Endothelial cell of umbilical vein (primary cell): ENCODE data around the gene KIF5C. TPM values are rescaled to one million over a fixed set of nuclear protein-coding genes. Genes with fewer than 3 reads are reported as not detected.

Experiments
- BruUV-seq: library from RNA; stranded (reverse); fragments of 400-500 nt; replicated peaks from 2 replicates; lab custom pipeline; 2021; lab: Mats Ljungman, UMichigan
- CTCF ChIA-PET: fragments of 300-600, 350-600 bp; sonication (Branson Sonifier 250); formaldehyde crosslinking; loops from one replicate; lab custom pipeline; 2021; ENCODE audit warnings: antibody characterized with exemption, inconsistent platforms; lab: Charles Lee
- POLR2A ChIA-PET: fragments of 300-600, 350-600 bp; sonication (Branson Sonifier 250); formaldehyde crosslinking; loops from one replicate; lab custom pipeline; 2021; ENCODE audit warnings: antibody characterized with exemption, inconsistent platforms; lab: Charles Lee
- DNase-seq: peaks from one replicate; pipeline ENCODE4 v3.0.0-alpha.2; 2011; ENCODE audit warnings: low read depth, low spot score
- FAIRE-seq: peaks from 2 replicates; lab custom pipeline; 2011; peaks lifted over from hg19 to GRCh38; lab: Jason Lieb, UNC
- H2AFZ ChIP-seq: 2 replicates; pipeline ENCODE4 v1.6.0; 2012; ENCODE audit warnings: low read depth, low read length, control low read depth, inconsistent platforms
- H3K27ac ChIP-seq: 2 replicates; pipeline ENCODE4 v1.5.1; 2011; ENCODE audit warnings: low read depth, mild to moderate bottlenecking, control low read depth, low read length, moderate library complexity; ENCODE audit not compliant: insufficient read depth
- H3K27me3 ChIP-seq, 2 experiments: 2 replicates each; pipeline versions ENCODE4 v1.6.0 to v1.6.1; 2011; ENCODE audit warnings: low read length in 2 of 2, mixed read lengths in 1 of 2; ENCODE audit not compliant: control insufficient read depth in 2 of 2, insufficient read depth in 2 of 2
- H3K36me3 ChIP-seq, 2 experiments: 2 replicates in 1 of 2; 3 replicates in 1 of 2; pipeline ENCODE4 v1.5.1; 2011; ENCODE audit warnings: low read length in 2 of 2, mild to moderate bottlenecking in 1 of 2, moderate library complexity in 1 of 2; ENCODE audit not compliant: control insufficient read depth in 2 of 2, insufficient read depth in 2 of 2; ENCODE audit errors: extremely low read depth in 1 of 2
- H3K4me1 ChIP-seq: 3 replicates; pipeline ENCODE4 v1.5.1; 2011; ENCODE audit warnings: mild to moderate bottlenecking, low read length; ENCODE audit not compliant: control insufficient read depth, insufficient read depth; ENCODE audit errors: extremely low read depth
- H3K4me2 ChIP-seq: 2 replicates; pipeline ENCODE4 v1.6.1; 2011; ENCODE audit warnings: low read length, control low read depth, mixed read lengths; ENCODE audit not compliant: insufficient read depth
- H3K4me3 ChIP-seq, 3 experiments: fragments of 200-600 bp in 1 of 3; sonication (generic), shearing (Covaris generic) in 1 of 3; replicated peaks in 1 of 3; 2 replicates each; pipeline ENCODE4 v1.5.1; 2011 to 2016; ENCODE audit warnings: control low read depth in 3 of 3, low read length in 3 of 3, mild to moderate bottlenecking in 2 of 3, inconsistent platforms in 1 of 3, low read depth in 1 of 3, moderate library complexity in 1 of 3; ENCODE audit not compliant: insufficient read depth in 1 of 3
- H3K79me2 ChIP-seq: 2 replicates; pipeline ENCODE4 v1.6.0; 2012; ENCODE audit warnings: low read length, inconsistent platforms; ENCODE audit not compliant: control insufficient read depth, insufficient read depth
- H3K9ac ChIP-seq: replicated peaks from 2 replicates; pipeline ENCODE3; 2011; ENCODE audit warnings: low read length, control low read depth; ENCODE audit not compliant: insufficient read depth; ENCODE audit errors: extremely low read depth
- H3K9me1 ChIP-seq: replicated peaks from 3 replicates; pipeline ENCODE4 v1.6.0; 2011; ENCODE audit warnings: mild to moderate bottlenecking, low read length; ENCODE audit not compliant: control insufficient read depth, insufficient read depth; ENCODE audit errors: extremely low read depth
- H3K9me3 ChIP-seq: replicated peaks from 2 replicates; pipeline ENCODE4 v1.5.1; 2012; ENCODE audit warnings: low read length, inconsistent platforms; ENCODE audit not compliant: control insufficient read depth, insufficient read depth
- H4K20me1 ChIP-seq: replicated peaks from 2 replicates; pipeline ENCODE3; 2011; ENCODE audit warnings: mild to moderate bottlenecking, low read length; ENCODE audit not compliant: control insufficient read depth, insufficient read depth; ENCODE audit errors: extremely low read depth
- CTCF ChIP-seq, 2 donors: IDR thresholded peaks; 1 replicate in 1 of 2; 2 replicates in 1 of 2; pipeline ENCODE4 v1.5.1; 2011; ENCODE audit warnings: low read length in 2 of 2, mild to moderate bottlenecking in 2 of 2, moderate library complexity in 2 of 2, control low read depth in 1 of 2, inconsistent platforms in 1 of 2, low read depth in 1 of 2; ENCODE audit not compliant: insufficient read depth in 1 of 2; ENCODE audit errors: extremely low read depth in 1 of 2
- EZH2 ChIP-seq: IDR thresholded peaks from 2 replicates; pipeline ENCODE4 v1.6.1; 2012; ENCODE audit warnings: borderline replicate concordance, low read depth, mild to moderate bottlenecking, moderate library complexity, low read length, inconsistent platforms; ENCODE audit not compliant: severe bottlenecking
- FOS ChIP-seq: IDR thresholded peaks from 2 replicates; pipeline ENCODE4 v1.6.1; 2011; ENCODE audit warnings: mild to moderate bottlenecking, low read length, moderate library complexity, borderline replicate concordance; ENCODE audit not compliant: insufficient read depth
- GATA2 ChIP-seq: IDR thresholded peaks from 2 replicates; pipeline ENCODE4 v1.7.0; 2011; ENCODE audit warnings: low read depth, mild to moderate bottlenecking, moderate library complexity, mixed read lengths, low read length; ENCODE audit not compliant: insufficient read length, insufficient read depth
- JUN ChIP-seq: IDR thresholded peaks from 2 replicates; pipeline ENCODE4 v1.6.1; 2011; ENCODE audit warnings: borderline replicate concordance, low read depth; ENCODE audit not compliant: insufficient read length, insufficient read depth
- MAX ChIP-seq: IDR thresholded peaks from 2 replicates; pipeline ENCODE4 v1.6.1; 2011; ENCODE audit not compliant: insufficient read depth, insufficient read length
- MYC ChIP-seq: IDR thresholded peaks from one replicate; pipeline ENCODE4 v1.6.1; 2011; ENCODE audit warnings: mild to moderate bottlenecking, low read depth, low read length
- POLR2A ChIP-seq: IDR thresholded peaks from 2 replicates; pipeline ENCODE4 v1.6.1; 2012; ENCODE audit warnings: low read depth, mild to moderate bottlenecking, control low read depth, low read length
- POLR2AphosphoS5 ChIP-seq: IDR thresholded peaks from 2 replicates; pipeline ENCODE4 v1.6.1; 2012; ENCODE audit warnings: low read depth, mild to moderate bottlenecking, control low read depth, low read length, moderate library complexity; ENCODE audit not compliant: insufficient read depth
- dilution Hi-C: fragments of 300-500 bp; cut with MboI; formaldehyde crosslinking; loops from one replicate; pipeline ENCODE4 v1.15.0; 2019; ENCODE audit warnings: low sequenced_read_pairs; ENCODE audit not compliant: extremely low pct_ligation_motif_present
- intact Hi-C: fragments of 100-400 bp; cut with micrococcal nuclease; formaldehyde crosslinking; loops from one replicate; pipeline ENCODE4 v1.10.0; 2022
- polyA plus RNA-seq, 4 experiments: library from polyadenylated mRNA; depleted of rRNA in 3 of 4; stranded (reverse) in 3 of 4; unstranded in 1 of 4; fragments of >200 nt; gene quantifications; 2 replicates each; pipeline versions ENCODE4 v1.2.1 to v1.2.3, GENCODE V29; 2011 to 2012; ENCODE audit warnings: missing spikeins in 1 of 4
- total RNA-seq: library from RNA; stranded (reverse); gene quantifications from 2 replicates; pipeline ENCODE4 v1.2.3, GENCODE V29; 2021

The KIF5C gene
- total and polyA plus RNA-seq, 2 donors (not counting 3 experiments of a cell fraction or from before 2014, with no cell fraction given), result 0.01 to 0.55 TPM

- intact Hi-C loops, result no loop called here
- no peaks in the 10 kb centered on the region for H3K36me3 ChIP-seq
- H3K27me3 ChIP-seq, result peaks cover 0 to 6% of the 10 kb centered on the region in 2 experiments
- ChIA-PET CTCF (no interaction called here), POLR2A (no interaction called here)
- dilution Hi-C loops, result no loop called here
- no peaks in the 10 kb centered on the region for H3K4me1 ChIP-seq
- H3K9me3 ChIP-seq, result no peaks in the 10 kb centered on the region
- no TSS peak for BruUV-seq
- H3K4me2 ChIP-seq, result no peak overlapping the region
- no peak overlapping the region for H2AFZ ChIP-seq
- no peak for TF ChIP-seq CTCF (IDR thresholded peaks at IDR 0.05; ENCODE audit: extremely low read depth in 1 of 2, insufficient read depth in 1 of 2, low read depth in 1 of 2, low read length in 2 of 2)
- no peak for TF ChIP-seq GATA2
- TF ChIP-seq FOS, result no peak
- TF ChIP-seq POLR2AphosphoS5, result no peak
- no peak for TF ChIP-seq EZH2
- TF ChIP-seq JUN, result no peak
- no peak for TF ChIP-seq MYC
- no peak for TF ChIP-seq MAX
- no peak for TF ChIP-seq POLR2A
- H3K9ac ChIP-seq, result no peak overlapping the region
- no peak overlapping the region for H3K27ac ChIP-seq
- no peak for DNase-seq
- no peaks in the 10 kb centered on the region for H3K9me1 ChIP-seq
- H4K20me1 ChIP-seq, result no peaks in the 10 kb centered on the region
- no peak overlapping the region for H3K4me3 ChIP-seq
- FAIRE-seq, result no peak
- no peaks in the 10 kb centered on the region for H3K79me2 ChIP-seq
Observed at GRCh38 chr2:148902798-148903197, 27.8 kb downstream of the KIF5C start.
